Panc1 (cell line): ENCODE results near the gene LRRK1. TPM values are rescaled to one million over a fixed set of nuclear protein-coding genes. Genes with fewer than 3 reads are reported as not detected.
A peak's percentile ranks its signal among the peaks of the same experiment; 100 is the strongest.

Experiments used
- ATAC-seq: fragments of 200-7000 bp; cut with Tn5 transposase; 2 replicates; pipeline ENCODE4 v1.9.1; 2020; ENCODE audit warnings: mild to moderate bottlenecking, moderate library complexity
- BruUV-seq: library from RNA; stranded (reverse); fragments of 400-500 nt; replicated peaks from 2 replicates; lab custom pipeline; 2021; lab: Mats Ljungman, UMichigan
- CTCF ChIA-PET: fragments of 300-600 bp; sonication (Branson Sonifier 250); formaldehyde crosslinking; loops from one replicate; lab custom pipeline; 2022; ENCODE audit warnings: antibody characterized with exemption; lab: Charles Lee
- POLR2A ChIA-PET: fragments of 300-600 bp; sonication (Branson Sonifier 250); formaldehyde crosslinking; loops from one replicate; lab custom pipeline; 2022; ENCODE audit warnings: antibody characterized with exemption; lab: Charles Lee
- DNase-seq: peaks from one replicate; pipeline ENCODE4 v3.0.0-alpha.2; 2010; ENCODE audit warnings: low read depth, low spot score
- H3K27ac ChIP-seq: 2 replicates; pipeline ENCODE4 v1.5.1; 2011; ENCODE audit warnings: mild to moderate bottlenecking, low read length, inconsistent platforms
- H3K27me3 ChIP-seq: fragments of 200-500 bp; sonication (Bioruptor generic); 2 replicates; pipeline ENCODE4 v1.6.0; 2014; ENCODE audit warnings: low read length, inconsistent platforms; ENCODE audit not compliant: control insufficient read depth, insufficient read depth
- H3K36me3 ChIP-seq: fragments of 200-500 bp; sonication (Bioruptor generic); 2 replicates; pipeline ENCODE4 v1.5.1; 2014; ENCODE audit warnings: inconsistent platforms, mild to moderate bottlenecking, low read length, moderate library complexity; ENCODE audit not compliant: control insufficient read depth, insufficient read depth
- H3K4me1 ChIP-seq: 2 replicates; pipeline ENCODE4 v1.5.1; 2011; ENCODE audit warnings: inconsistent platforms, mild to moderate bottlenecking, low read length, moderate library complexity; ENCODE audit not compliant: control insufficient read depth, insufficient read depth
- H3K4me3 ChIP-seq, 2 experiments: 2 replicates each; pipeline ENCODE4 v1.5.1; 2011 to 2012; ENCODE audit warnings: low read depth in 2 of 2, low read length in 2 of 2, mild to moderate bottlenecking in 2 of 2, inconsistent platforms in 1 of 2, moderate library complexity in 1 of 2
- H3K9me3 ChIP-seq: fragments of 200-500 bp; sonication (Bioruptor generic); 2 replicates; pipeline ENCODE4 v1.5.1; 2014; ENCODE audit warnings: low read depth, mild to moderate bottlenecking, inconsistent platforms, low read length, moderate library complexity; ENCODE audit not compliant: control insufficient read depth, insufficient read depth
- CTCF ChIP-seq: fragments of 450-650 bp; IDR thresholded peaks from 2 replicates; pipeline ENCODE4 v1.5.1; 2017; ENCODE audit warnings: mild to moderate bottlenecking
- POLR2AphosphoS5 ChIP-seq: IDR thresholded peaks from 2 replicates; pipeline ENCODE4 v1.6.1; 2012; ENCODE audit warnings: mild to moderate bottlenecking, low read depth, low read length, moderate library complexity
- REST ChIP-seq, 2 experiments: IDR thresholded peaks; 2 replicates each; pipeline ENCODE4 v1.6.1; 2011 to 2012; ENCODE audit warnings: low read depth in 2 of 2, control low read depth in 1 of 2, low read length in 1 of 2, mild to moderate bottlenecking in 1 of 2, moderate library complexity in 1 of 2; ENCODE audit not compliant: insufficient read depth in 1 of 2
- SIN3A ChIP-seq: IDR thresholded peaks from 2 replicates; pipeline ENCODE4 v1.6.1; 2012; ENCODE audit warnings: low read depth, mild to moderate bottlenecking, low read length, moderate library complexity, borderline replicate concordance; ENCODE audit not compliant: insufficient read depth
- TCF7L2 ChIP-seq: IDR thresholded peaks from 2 replicates; pipeline ENCODE4 v1.6.1; 2011; ENCODE audit warnings: mild to moderate bottlenecking, low read depth, low read length, inconsistent platforms
- in situ Hi-C: cut with HindIII; loops from 2 replicates; pipeline ENCODE4 v1.10.0; 2016; ENCODE audit warnings: low sequenced_read_pairs, low pct_unique_long_range_greater_than_20kb
- intact Hi-C: fragments of 100-400 bp; cut with micrococcal nuclease; formaldehyde crosslinking; loops from one replicate; pipeline ENCODE4 v1.10.0; 2022; ENCODE audit not compliant: unreplicated experiment
- total RNA-seq: library from RNA; stranded (reverse); gene quantifications from one replicate; pipeline ENCODE4 v1.2.1, GENCODE V29; 2021; ENCODE audit not compliant: unreplicated experiment

Gene LRRK1
- total RNA-seq, 1 experiment from 2014 or later: 88.0 TPM

- Histone ChIP-seq H3K27ac (peak overlapping the region; percentile 78), H3K36me3 (peaks cover 3% of the 10 kb centered on the region; the same call in 1 of the 2 replicates), H3K4me1 (peaks cover 36% of the 10 kb centered on the region), H3K4me3 (no peak overlapping the region), H3K9me3 (no peaks in the 10 kb centered on the region), H3K27me3 (no peaks in the 10 kb centered on the region)
- CTCF ChIA-PET: interaction anchor here (0.6 to 1.0 kb wide), 2 partner anchors 20 to 30 kb away, joined by 3 to 11 read pairs; no protein-coding TSS in a partner anchor
- 0 out of 2 replicates have a peak, but pooled peaks have one; percentile 37 for TF ChIP-seq POLR2AphosphoS5
- no peak for TF ChIP-seq REST (IDR thresholded peaks at IDR 0.05; ENCODE audit: insufficient read depth in 1 of 2, low read depth in 2 of 2, low read length in 1 of 2)
- TF ChIP-seq CTCF: no peak
- TF ChIP-seq TCF7L2: peak; percentile 92
- no peak for TF ChIP-seq SIN3A
- in situ Hi-C loops (no loop called here), intact Hi-C loops (no loop called here)
- DNase-seq: no peak
- POLR2A ChIA-PET: no interaction called here
- no TSS peak for BruUV-seq
- peak; percentile 79 for ATAC-seq
Observed at GRCh38 chr15:100986158-100986896, 67.2 kb downstream of the LRRK1 start.

GRCh38 chr15:100987143-100987542, 68.0 kb downstream of the LRRK1 start:
- H3K27me3 ChIP-seq: no peaks in the 10 kb centered on the region
- TF ChIP-seq TCF7L2 (no peak), REST (IDR thresholded peaks at IDR 0.05; ENCODE audit: insufficient read depth in 1 of 2, low read depth in 2 of 2, low read length in 1 of 2) (no peak), POLR2AphosphoS5 (no peak), SIN3A (no peak), CTCF (no peak)
- in situ Hi-C loops (no loop called here), intact Hi-C loops (no loop called here)
- no peaks in the 10 kb centered on the region for H3K9me3 ChIP-seq
- no peak overlapping the region for H3K4me3 ChIP-seq
- peak overlapping the region; percentile 78 for H3K27ac ChIP-seq
- DNase-seq (no peak), ATAC-seq (peak; percentile 14; the same call in 1 of the 2 replicates)
- H3K4me1 ChIP-seq: peaks cover 36% of the 10 kb centered on the region
- H3K36me3 ChIP-seq: peaks cover 5% of the 10 kb centered on the region; the same call in 1 of the 2 replicates
- BruUV-seq: no TSS peak
- CTCF ChIA-PET: interaction anchor here (1.0 kb wide), 1 partner anchor 20 kb away, joined by 3 read pairs; no protein-coding TSS in a partner anchor
- POLR2A ChIA-PET: no interaction called here
